ENCODE data around the gene MTHFD1L.
"Not testable (repeated sequence)": the region's sequence is repeated elsewhere in the genome, so short reads cannot be mapped to it uniquely, and the experiment has no call there.

Gene MTHFD1L

GRCh38 chr6:151021896-151022295, 156.4 kb downstream of the MTHFD1L start:
- no peak for DNase-seq

GRCh38 chr6:151022492-151022891, 157.0 kb downstream of the MTHFD1L start:
- no peak for DNase-seq

- no peak for DNase-seq
These were observed 157.8 kb downstream of the MTHFD1L start for GRCh38 chr6:151023342-151023741.

- no peak for DNase-seq
These were observed 159.1 kb downstream of the MTHFD1L start for GRCh38 chr6:151024597-151024996.

GRCh38 chr6:151025076-151025475, 159.6 kb downstream of the MTHFD1L start:
- DNase-seq, result no peak

GRCh38 chr6:151026041-151026663, 160.7 kb downstream of the MTHFD1L start:
- no peak for DNase-seq

GRCh38 chr6:151027295-151027747, 161.8 kb downstream of the MTHFD1L start:
- DNase-seq, result no peak

- DNase-seq, result peak; percentile 10
These were observed 162.7 kb downstream of the MTHFD1L start for GRCh38 chr6:151027936-151028838.

- no peak for DNase-seq
These were observed 164.5 kb downstream of the MTHFD1L start for GRCh38 chr6:151029970-151030369.

GRCh38 chr6:151032034-151032433, 166.5 kb downstream of the MTHFD1L start:
- no peak for DNase-seq

GRCh38 chr6:151034825-151035781, 169.6 kb downstream of the MTHFD1L start:
- DNase-seq, result no peak

- DNase-seq, result not testable (repeated sequence)
These were observed 170.8 kb downstream of the MTHFD1L start for GRCh38 chr6:151036211-151036721.

- DNase-seq, result peak; percentile 41
These were observed 171.6 kb downstream of the MTHFD1L start for GRCh38 chr6:151036869-151037680.

GRCh38 chr6:151038616-151039015, 173.1 kb downstream of the MTHFD1L start:
- no peak for DNase-seq

GRCh38 chr6:151040888-151041521, 175.5 kb downstream of the MTHFD1L start:
- not testable (repeated sequence) for DNase-seq

GRCh38 chr6:151041686-151042085, 176.2 kb downstream of the MTHFD1L start:
- DNase-seq, result no peak

GRCh38 chr6:151042911-151043330, 177.4 kb downstream of the MTHFD1L start:
- not testable (repeated sequence) for DNase-seq

GRCh38 chr6:151043944-151044343, 178.4 kb downstream of the MTHFD1L start:
- no peak for DNase-seq

- DNase-seq, result no peak
These were observed 179.3 kb downstream of the MTHFD1L start for GRCh38 chr6:151044465-151045441.

All from activated CD4-positive, alpha-beta T cell treated with anti-CD3 and anti-CD28 coated beads for 48 hours (primary cell).